GM18511 (cell line): ENCODE measurements around the gene VPS39.

Experiments used
- ATAC-seq: cut with Tn5 transposase; IDR thresholded peaks from one replicate; pipeline ENCODE4 v1.9.1; 2021; ENCODE audit warnings: mild to moderate bottlenecking, moderate library complexity; ENCODE audit not compliant: unreplicated experiment

VPS39 gene

GRCh38 chr15:42146551-42147430 is 61.3 kb downstream of the VPS39 start:
- no peak for ATAC-seq

GRCh38 chr15:42145546-42146455 is 62.3 kb downstream of the VPS39 start:
- ATAC-seq: no peak

- no peak for ATAC-seq
Observed at GRCh38 chr15:42144841-42145375, 63.2 kb downstream of the VPS39 start.

- no peak for ATAC-seq
Observed at GRCh38 chr15:42143866-42144625, 64.1 kb downstream of the VPS39 start.

- ATAC-seq: no peak
Observed at GRCh38 chr15:42143356-42143755, 64.7 kb downstream of the VPS39 start.

GRCh38 chr15:42141795-42142667 is 66.1 kb downstream of the VPS39 start:
- no peak for ATAC-seq

GRCh38 chr15:42141246-42141645 is 66.9 kb downstream of the VPS39 start:
- no peak for ATAC-seq

GRCh38 chr15:42140383-42141070 is 67.6 kb downstream of the VPS39 start:
- no peak for ATAC-seq

GRCh38 chr15:42139596-42139995 is 68.5 kb downstream of the VPS39 start:
- ATAC-seq: no peak

- ATAC-seq: no peak
Observed at GRCh38 chr15:42138968-42139386, 69.1 kb downstream of the VPS39 start.

GRCh38 chr15:42138411-42138810 is 69.7 kb downstream of the VPS39 start:
- no peak for ATAC-seq

GRCh38 chr15:42137461-42138261 is 70.4 kb downstream of the VPS39 start:
- ATAC-seq: no peak

- no peak for ATAC-seq
Observed at GRCh38 chr15:42136513-42136912, 71.6 kb downstream of the VPS39 start.

GRCh38 chr15:42135351-42135750 is 72.8 kb downstream of the VPS39 start:
- no peak for ATAC-seq

GRCh38 chr15:42134617-42135245 is 73.4 kb downstream of the VPS39 start:
- no peak for ATAC-seq

- ATAC-seq: no peak
Observed at GRCh38 chr15:42133886-42134502, 74.1 kb downstream of the VPS39 start.

- ATAC-seq: no peak
Observed at GRCh38 chr15:42133356-42133755, 74.7 kb downstream of the VPS39 start.
